KMS-11 (cell line): Measurements from ENCODE around the gene EML5.

Experiments used
- H2AFZ ChIP-seq: fragments of 200-600 bp; sonication (generic); 2 replicates; pipeline ENCODE4 v1.6.1; 2016; ENCODE audit warnings: antibody characterized with exemption, mixed run types, low read depth
- H3K27ac ChIP-seq: fragments of 200-600 bp; sonication (generic); 2 replicates; pipeline ENCODE4 v1.6.1; 2016; ENCODE audit warnings: mild to moderate bottlenecking, mixed run types
- H3K27me3 ChIP-seq: fragments of 200-600 bp; sonication (generic); 2 replicates; pipeline ENCODE4 v1.6.1; 2017; ENCODE audit warnings: mild to moderate bottlenecking, low read depth, mixed run types, moderate library complexity; ENCODE audit not compliant: insufficient read depth
- H3K36me3 ChIP-seq: fragments of 200-600 bp; sonication (generic); 2 replicates; pipeline ENCODE4 v1.6.1; 2017; ENCODE audit warnings: mild to moderate bottlenecking, mixed run types; ENCODE audit not compliant: insufficient read depth
- H3K4me1 ChIP-seq: fragments of 200-600 bp; sonication (generic); 2 replicates; pipeline ENCODE4 v1.6.1; 2016; ENCODE audit warnings: mild to moderate bottlenecking, low read depth, mixed run types; ENCODE audit not compliant: poor library complexity, severe bottlenecking
- H3K4me2 ChIP-seq: fragments of 200-600 bp; sonication (generic); 2 replicates; pipeline ENCODE4 v1.7.0; 2016; ENCODE audit warnings: mild to moderate bottlenecking, mixed run types
- H3K4me3 ChIP-seq: fragments of 200-600 bp; sonication (generic); IDR thresholded peaks from 2 replicates; pipeline ENCODE4 v1.6.1; 2017; ENCODE audit warnings: low read depth, low read length, mixed read lengths; ENCODE audit not compliant: insufficient read depth
- H3K79me2 ChIP-seq: fragments of 200-600 bp; sonication (generic); 2 replicates; pipeline ENCODE4 v1.6.1; 2016; ENCODE audit warnings: low read depth, mixed run types; ENCODE audit not compliant: insufficient read depth
- H3K9ac ChIP-seq: fragments of 200-600 bp; sonication (generic); 2 replicates; pipeline ENCODE4 v1.6.1; 2016; ENCODE audit warnings: mild to moderate bottlenecking, mixed run types
- H4K20me1 ChIP-seq: fragments of 200-600 bp; sonication (generic); 2 replicates; pipeline ENCODE4 v1.6.1; 2016; ENCODE audit warnings: mild to moderate bottlenecking, mixed run types; ENCODE audit not compliant: insufficient read depth
- CTCF ChIP-seq: fragments of 200-600 bp; sonication (generic); conservative IDR thresholded peaks from 2 replicates; pipeline ENCODE4 v1.6.1; 2017; ENCODE audit warnings: low read depth, mild to moderate bottlenecking, antibody characterized with exemption, low read length, moderate library complexity, mixed read lengths

The EML5 gene

GRCh38 chr14:88792473-88793258 lies at the start of gene EML5:
EML5 (minus strand) TSS chr14:88792953; CDS start chr14:88792503, 450 bp downstream.
- Histone ChIP-seq H3K79me2 (no peaks in the 10 kb centered on the region), H4K20me1 (no peaks in the 10 kb centered on the region), H3K4me2 (peak within 1 kb of the TSS; percentile 52), H3K9ac (peak within 1 kb of the TSS; percentile 53; the same call in 1 of the 2 replicates), H3K36me3 (no peaks in the 10 kb centered on the region), H3K4me3 (no peak within 1 kb of the TSS), H2AFZ (peak within 1 kb of the TSS; percentile 90), H3K4me1 (peaks cover 16% of the 10 kb centered on the region), H3K27me3 (no peaks in the 10 kb centered on the region), H3K27ac (peak within 1 kb of the TSS; percentile 46)
- TF ChIP-seq CTCF: no peak

- TF ChIP-seq CTCF: no peak
- Histone ChIP-seq H3K36me3 (no peaks in the 10 kb centered on the region), H3K79me2 (no peaks in the 10 kb centered on the region), H3K9ac (no peak overlapping the region), H2AFZ (no peak overlapping the region), H3K27ac (no peak overlapping the region), H3K27me3 (no peaks in the 10 kb centered on the region), H3K4me2 (no peak overlapping the region), H3K4me1 (no peaks in the 10 kb centered on the region), H3K4me3 (no peak overlapping the region), H4K20me1 (no peaks in the 10 kb centered on the region)
Observed at GRCh38 chr14:88842414-88842813, 49.7 kb upstream of the EML5 start.

GRCh38 chr14:88841741-88842140 lies 49.0 kb upstream of the EML5 start:
- Histone ChIP-seq H3K4me3 (no peak overlapping the region), H3K4me1 (no peaks in the 10 kb centered on the region), H2AFZ (no peak overlapping the region), H3K4me2 (no peak overlapping the region), H3K9ac (no peak overlapping the region), H4K20me1 (no peaks in the 10 kb centered on the region), H3K27me3 (no peaks in the 10 kb centered on the region), H3K27ac (no peak overlapping the region), H3K36me3 (no peaks in the 10 kb centered on the region), H3K79me2 (no peaks in the 10 kb centered on the region)
- no peak for TF ChIP-seq CTCF

GRCh38 chr14:88840926-88841325 lies 48.2 kb upstream of the EML5 start:
- H3K36me3 ChIP-seq: no peaks in the 10 kb centered on the region
- H3K4me1 ChIP-seq: no peaks in the 10 kb centered on the region
- no peak for TF ChIP-seq CTCF
- H3K4me2 ChIP-seq: no peak overlapping the region
- H3K79me2 ChIP-seq: no peaks in the 10 kb centered on the region
- H4K20me1 ChIP-seq: no peaks in the 10 kb centered on the region
- no peak overlapping the region for H3K4me3 ChIP-seq
- no peaks in the 10 kb centered on the region for H3K27me3 ChIP-seq
- no peak overlapping the region for H3K27ac ChIP-seq
- no peak overlapping the region for H2AFZ ChIP-seq
- no peak overlapping the region for H3K9ac ChIP-seq
